Activated CD8-positive, alpha-beta memory T cell treated with anti-CD3 and anti-CD28 coated beads for 1 hour (primary cell): ENCODE data around the gene SQSTM1.

ENCODE experiments used
- DNase-seq, 2 donors: peaks; one replicate each; pipeline ENCODE4 v3.0.0-alpha.2; 2020; ENCODE audit warnings: low read depth in 1 of 2; ENCODE audit errors: extremely low read depth in 1 of 2

SQSTM1 gene

DNA sequence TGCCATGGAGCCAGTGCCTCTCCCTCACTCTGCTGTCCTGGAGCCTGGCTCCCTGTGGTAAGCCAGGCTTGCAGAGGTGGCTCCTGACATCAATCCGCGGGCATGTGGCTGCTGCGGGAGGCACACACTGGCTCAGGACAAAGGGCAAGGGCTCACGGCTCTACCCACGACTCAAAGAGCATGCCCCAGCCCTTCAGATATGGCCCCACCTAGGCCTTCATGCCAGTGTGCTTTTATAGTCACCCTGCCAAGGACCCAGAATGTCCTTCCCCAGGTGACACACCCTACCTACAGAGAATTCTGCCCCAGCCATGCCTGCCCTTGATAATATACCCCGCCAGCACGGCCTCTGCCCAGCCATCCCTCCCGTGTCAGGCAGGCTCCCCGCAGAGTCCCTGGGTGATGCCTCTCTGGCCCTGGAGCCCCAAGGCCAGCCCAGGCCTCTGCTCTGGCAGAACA is 15.6 kb upstream of the SQSTM1 start:
- no peak for DNase-seq

DNA sequence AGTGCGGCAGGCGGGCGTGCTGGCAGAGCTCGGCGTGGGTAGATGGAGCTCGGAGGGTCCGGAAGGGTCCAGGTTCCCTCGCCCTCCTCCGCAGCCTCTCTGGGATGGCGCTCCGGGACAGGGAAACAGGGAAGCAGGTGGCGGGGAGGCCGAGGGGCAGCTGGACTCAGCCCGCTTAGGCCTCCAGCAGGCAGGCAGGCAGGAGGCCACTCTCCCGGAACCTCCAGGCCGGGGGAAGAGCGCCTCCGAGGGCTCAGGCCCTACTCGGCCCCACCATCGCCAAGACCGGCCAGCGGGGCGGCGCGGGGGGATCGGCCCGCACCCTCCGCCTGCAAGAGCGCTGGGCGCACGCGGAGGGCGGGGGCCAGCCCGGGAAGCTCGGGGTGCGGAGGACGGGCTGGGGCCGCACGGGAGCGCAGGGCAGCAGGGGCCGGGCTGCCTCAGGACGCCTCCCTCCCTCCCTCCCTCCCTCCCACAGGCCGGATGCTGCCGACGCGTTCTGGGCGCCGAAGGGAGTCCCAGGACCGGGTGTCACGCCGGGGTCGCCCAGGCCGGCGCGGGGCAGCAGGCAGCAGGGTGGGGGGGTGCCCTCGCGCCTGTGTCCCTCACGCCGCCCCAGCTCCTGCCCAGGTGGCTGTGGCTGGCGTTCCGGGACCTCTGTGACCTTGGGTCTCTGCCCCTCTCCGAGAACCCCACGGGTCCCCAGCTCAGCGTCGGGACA is 15.0 kb upstream of the SQSTM1 start:
- no peak for DNase-seq

DNA sequence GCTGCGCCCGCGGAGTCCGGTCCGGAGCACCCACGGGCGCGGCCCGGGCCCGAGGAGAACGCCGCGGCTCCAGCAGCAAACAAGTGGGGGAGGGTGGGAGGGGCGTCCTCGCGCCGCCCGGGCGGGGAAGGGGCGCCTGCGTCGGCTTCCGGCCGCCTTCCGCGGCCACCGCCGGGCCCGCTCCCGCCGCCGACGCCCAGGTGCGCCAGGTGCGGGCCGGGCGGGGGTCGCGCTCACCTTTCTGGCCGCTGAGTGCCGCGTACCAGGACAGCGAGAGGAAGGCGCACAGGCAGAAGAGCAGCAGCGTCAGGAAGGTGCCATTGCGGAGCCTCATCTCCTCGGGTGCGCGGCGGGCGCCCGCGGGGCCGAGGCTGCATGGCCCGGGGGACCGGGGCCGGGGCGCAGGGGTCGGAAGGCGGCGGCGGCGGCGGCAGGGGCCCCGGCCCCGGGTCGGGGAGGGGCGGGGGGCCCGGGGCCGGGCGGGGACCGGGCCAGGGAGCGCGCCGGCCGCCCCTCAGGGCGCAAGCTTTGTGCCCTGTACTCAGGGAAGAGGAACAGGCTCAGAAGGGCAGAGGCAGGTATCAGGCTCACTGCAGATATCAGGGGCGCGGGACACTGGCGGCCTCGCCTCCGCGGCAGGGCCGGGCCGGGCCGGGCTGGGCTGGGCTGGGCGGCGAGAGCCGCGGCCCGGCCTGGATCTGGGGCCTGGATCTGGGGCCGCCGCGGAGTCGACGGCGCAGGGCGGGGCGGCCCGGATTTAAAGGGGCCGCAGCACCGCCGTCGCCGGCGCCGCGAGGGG is 14.3 kb upstream of the SQSTM1 start, which contains the start of gene MGAT4B:
MGAT4B (minus strand) TSS at position 617 of the 799 bp plus-strand sequence; CDS start at position 334, 283 bp downstream.
- DNase-seq = peak in 1 of 2 donors; percentile 54

DNA sequence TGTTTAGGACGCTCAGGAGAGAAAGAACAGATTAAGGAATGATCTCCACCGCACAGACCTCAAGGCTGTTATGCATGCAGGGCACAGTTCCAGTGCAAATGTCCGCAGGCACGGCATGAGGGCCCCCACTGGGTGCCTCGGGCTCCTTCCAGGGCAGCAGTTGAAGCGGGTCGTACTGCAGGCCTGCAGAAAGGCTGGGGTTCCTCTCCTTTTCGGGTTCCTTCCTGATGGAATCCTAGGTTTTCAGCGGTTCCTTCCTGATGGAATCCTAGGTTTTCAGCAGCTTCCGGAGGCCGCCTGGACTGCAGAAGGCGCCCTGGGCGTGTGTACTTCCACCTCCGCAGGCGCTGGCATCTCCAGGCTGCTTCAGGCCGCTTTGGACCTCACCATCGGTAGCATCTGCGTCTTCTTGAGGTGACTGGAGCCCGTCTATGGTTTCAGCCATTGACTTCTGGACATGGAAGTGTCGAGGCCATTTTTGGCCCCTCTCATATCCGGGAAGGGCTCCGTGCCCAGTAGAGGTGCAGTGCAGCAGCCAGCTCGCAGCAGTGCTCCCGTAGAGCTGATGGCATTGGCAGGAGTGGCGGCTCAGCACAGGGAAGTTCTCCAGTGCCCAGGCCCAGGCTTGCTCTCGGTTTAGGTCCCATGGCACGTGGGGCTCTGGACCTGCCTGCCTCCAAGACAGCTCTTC is 8.4 kb upstream of the SQSTM1 start:
- DNase-seq = no peak

DNA sequence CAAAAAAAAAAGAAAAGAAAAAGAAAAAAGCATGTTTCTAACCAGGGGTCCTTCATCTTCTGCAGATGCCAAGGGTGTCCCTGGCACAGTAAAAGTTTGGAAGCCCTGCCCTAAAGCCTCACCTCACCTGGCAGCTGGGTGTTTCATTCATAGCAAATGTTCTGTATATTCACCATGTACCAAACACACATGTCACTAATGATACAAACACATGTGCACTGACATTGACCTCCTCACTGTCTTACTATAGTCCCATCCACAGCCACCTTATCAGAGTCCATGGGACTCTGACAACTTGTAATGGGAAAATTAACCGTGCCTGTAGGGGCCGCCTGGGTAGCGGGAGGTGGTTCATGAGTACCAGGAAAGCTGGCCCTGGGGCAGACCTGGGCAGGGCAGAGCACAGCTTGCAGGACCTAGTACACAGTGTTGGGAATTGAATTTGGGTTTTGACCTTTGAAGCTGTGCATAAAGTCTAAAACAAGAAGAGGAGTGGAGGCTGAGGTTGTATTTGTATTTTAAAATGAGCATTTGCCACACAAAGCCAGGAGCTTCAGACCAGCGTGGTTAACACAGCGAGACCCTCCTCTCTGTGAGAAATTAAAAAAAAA is 7.6 kb upstream of the SQSTM1 start:
- no peak for DNase-seq

DNA sequence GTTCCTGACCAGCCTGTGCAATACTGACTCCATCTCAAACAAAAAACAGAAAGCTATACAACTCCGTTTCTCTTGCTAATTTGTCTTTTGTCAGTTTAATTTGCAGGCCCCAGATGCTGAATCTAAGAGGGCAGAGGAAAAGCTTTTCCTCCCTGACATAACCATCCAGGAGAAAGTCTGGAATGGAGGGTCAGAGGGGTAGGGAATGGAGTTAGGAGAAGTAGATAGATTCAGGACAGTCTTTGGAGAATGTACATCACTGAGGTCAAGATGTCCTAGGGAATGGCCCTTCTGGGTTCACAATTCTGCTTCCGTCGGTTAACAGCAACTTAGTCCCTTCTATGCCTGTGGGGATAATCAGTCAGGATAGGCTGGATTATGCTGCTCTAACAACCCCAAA is 6.6 kb upstream of the SQSTM1 start:
- no peak for DNase-seq

DNA sequence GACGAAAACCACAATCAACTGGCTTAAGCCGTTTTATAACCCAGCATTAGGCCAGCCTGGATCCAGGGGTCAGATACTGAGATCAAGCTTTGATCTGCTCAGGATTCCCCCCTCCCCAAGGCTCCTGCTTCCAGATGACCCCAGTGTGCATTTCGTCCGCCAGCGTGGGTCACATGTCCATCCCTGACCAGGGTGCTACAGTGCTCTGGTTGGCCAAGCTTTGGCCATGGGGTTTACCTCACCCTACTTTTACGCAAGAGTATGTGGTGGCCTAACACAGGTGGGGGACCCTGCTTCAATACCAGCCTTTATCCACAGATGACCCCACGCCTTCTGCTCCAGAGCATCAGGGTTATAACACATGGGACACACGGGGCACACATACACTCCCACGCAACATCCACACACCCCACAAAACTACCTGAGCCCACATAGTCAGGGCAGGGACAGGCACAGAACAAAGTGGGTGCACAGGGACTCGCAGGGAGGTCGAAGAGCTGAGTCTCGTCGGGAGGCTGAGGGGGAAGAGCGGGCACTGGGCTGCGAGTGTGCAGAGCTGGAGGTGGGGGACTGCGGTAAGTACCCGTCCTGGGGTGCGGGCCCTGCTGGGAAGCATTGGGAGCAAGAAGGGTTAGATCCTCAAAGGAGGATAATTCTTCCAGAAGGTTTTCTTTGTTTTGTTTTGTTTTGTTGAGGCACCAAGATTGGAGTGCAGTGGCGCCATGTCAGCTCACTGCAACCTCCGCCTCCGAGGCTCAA is 5.0 kb upstream of the SQSTM1 start:
- no peak for DNase-seq

DNA sequence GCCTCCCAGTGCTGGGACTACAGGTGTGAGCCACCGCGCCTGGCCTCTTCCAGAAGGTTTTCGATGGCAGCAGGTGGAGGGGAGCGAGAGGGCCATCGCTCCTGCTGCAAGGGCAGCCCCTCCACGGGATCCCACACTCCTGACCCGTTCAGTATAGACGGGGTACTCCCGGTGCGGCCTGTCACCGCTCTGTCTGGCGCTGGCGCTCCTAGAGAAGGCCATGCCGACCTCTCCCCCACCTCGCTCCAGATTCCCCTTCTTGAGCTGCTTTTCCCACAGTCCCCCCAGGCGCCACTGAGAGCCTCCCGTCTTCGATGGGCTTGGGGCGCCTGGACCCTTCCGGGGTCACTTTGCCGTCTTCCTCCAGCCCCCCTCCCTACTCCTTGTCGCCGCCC is 4.3 kb upstream of the SQSTM1 start:
- no peak for DNase-seq

DNA sequence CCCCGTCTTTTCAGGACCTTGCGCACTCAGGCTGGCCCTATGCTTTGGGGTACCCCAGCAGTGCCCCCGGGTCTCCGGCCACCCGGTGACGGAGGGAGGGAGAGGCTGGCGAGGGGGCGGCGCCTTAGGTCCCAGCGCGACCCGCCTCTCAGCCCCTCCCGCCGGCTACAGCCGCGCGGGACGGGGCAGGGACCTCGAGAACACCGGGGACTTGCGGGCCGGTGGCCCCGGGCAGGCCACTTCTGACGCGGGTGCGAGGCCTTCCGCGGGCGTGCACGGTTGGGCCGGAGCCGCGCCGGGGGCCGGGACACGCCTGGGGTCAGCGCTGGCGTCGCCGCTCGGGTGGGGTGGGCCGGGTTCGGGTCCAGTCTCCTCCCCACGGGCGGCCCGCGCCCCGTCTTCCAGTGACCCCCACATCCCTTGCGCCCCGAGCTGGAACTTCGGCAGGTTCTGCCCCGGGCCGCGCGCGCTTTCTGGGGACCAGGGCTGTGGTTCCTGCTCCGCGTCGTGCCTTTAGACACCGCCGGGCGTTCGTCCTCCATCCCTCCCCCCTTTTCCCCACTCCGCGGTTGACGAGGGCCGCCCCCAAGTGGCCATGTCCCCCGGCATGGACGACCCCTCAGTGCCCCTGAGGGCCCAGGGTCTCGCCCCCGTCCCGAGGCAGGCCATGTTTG is 3.8 kb upstream of the SQSTM1 start:
- DNase-seq = no peak

DNA sequence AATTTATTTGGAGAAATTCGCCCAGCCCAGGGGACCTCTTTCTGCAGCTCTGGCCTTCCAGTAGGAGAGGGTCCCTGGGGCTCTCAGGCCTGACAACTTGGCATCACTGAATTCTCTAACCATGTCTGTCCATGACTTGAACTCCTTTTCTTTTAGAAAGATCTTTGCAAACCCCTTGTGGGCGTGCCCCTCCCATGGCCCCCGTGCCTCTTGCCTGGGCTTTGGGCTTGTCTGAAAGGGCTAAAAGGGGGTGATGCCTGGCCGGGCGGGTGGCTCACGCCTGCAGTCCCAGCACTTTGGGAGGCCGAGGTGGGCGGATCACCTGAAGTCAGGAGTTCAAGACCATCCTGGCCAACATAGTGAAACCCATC is 3.2 kb upstream of the SQSTM1 start:
- no peak for DNase-seq

DNA sequence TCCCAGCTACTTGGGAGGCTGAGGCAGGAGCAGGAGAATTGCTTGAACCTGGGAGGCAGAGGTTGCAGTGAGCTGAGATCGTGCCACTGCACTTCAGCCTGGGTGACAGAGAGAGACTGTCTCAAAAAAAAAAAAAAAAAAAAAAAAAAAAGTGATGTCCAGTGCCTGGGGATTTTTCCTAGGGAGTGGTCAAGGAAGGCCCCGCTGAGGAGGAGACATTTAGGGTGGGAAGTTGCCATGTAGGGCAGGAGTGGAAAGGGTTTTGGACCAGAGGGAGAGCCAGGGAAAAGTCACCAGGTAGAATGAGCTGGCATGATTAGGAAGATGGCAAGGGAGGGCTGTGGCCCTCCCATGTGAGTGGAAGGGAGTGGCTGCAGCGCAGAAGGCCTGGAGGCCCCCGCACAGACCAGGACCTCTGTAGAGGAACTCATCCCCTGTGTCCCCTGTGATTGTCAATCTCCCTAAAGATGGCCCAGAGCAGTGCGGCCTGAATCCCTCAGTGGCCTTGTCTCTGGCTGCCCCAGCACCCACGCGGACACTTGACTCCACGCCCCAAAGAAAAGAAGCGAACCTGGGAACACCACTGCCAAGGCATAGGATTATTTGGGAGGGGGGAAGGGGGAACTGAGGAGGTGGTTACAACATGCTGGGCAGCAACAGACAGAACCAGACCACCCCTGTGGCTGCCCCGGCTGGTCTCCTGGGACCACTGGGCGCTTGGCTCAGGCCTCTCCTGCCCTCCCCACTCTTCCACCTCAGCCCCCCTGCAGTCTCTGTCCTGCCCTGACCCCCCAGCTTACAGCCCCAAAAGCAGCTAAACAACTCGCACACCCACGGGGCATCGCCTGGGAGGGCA is 2.6 kb upstream of the SQSTM1 start:
- no peak for DNase-seq

DNA sequence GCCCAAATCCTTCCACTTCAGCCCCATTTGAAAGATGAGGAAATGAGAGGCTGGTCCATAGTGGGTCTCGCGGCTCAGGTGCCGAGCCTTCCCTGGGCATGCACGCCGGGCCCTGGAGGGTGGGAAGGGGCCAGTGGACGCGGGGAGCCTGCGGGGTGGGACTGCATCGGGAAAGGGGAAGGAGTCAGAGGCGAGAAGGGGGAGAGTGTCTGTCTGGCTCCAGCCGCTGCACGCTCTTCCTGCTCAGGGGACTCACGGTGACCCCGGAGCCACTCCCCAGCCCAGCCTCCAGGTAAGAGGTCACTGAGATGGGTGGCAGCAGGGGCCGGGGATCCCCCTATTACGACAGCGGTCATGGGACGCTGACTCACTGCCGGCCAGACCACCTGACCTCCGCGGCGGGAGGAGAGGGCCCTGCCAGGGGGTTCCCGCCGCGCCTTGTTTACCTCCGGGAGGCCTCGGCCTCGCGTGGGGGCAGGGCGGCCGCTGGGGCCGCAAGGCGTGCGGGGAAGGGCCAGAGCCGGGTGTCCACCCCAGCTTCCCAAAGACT is 1.9 kb upstream of the SQSTM1 start:
- DNase-seq = peak; percentile 66 to 79

DNA sequence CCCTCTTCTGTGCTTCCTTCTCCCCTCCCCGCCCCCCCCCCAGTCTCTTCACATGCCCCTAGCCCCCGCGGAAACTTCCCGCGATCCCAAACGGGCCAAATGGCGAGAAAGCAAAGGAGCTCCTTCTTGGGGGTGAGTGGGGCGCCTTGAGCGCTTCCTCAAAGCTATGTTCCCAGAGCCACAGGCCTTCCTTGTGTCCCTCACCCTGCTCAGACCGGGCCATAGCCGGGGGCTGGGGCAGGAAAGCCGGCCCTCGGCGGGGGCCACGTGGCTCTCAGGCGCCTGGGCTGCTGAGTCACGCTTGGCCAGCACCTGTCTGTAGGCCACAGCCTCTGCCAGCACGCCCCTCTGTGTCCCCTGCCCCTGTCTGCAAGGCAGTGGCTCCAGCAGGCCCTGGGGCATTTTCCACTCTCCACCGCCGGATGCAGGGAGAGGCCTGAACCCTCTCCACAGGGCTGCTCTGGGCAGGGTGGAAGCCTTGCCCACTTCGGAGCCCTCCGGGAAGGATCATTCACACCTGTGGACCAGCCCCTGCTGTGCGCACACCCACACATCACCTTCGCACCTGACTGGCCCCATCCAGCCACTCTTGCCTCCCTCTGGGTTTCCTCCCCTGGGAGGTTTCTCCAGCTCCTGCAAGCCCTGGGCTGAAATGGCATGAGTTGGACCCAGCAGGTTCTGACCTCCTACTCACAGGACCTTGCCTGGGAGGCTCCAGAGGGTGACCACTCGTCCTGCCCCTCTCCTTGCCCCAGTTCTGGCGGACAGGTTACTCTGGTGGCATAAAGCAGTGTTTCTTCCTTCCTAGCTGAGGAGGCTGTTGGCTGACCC is 1.2 kb upstream of the SQSTM1 start:
- no peak for DNase-seq

DNA sequence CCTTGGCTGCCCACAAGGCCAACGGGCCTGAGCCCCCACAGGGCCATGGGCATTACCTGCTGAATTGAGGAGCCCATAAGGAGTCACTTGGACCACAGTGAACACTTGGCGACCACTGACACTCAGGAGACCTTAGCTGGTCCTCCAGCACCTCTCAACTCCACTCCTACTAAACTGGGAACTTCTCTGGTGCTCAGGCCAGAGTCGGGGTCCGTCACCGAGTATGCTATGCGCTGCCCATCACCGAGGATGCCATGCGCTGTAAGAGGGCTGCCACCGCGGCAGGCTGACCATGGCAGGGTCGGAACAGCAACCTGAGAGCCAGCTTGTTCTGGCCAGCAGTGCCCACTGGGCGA is 600 bp upstream of the SQSTM1 start:
- no peak for DNase-seq

DNA sequence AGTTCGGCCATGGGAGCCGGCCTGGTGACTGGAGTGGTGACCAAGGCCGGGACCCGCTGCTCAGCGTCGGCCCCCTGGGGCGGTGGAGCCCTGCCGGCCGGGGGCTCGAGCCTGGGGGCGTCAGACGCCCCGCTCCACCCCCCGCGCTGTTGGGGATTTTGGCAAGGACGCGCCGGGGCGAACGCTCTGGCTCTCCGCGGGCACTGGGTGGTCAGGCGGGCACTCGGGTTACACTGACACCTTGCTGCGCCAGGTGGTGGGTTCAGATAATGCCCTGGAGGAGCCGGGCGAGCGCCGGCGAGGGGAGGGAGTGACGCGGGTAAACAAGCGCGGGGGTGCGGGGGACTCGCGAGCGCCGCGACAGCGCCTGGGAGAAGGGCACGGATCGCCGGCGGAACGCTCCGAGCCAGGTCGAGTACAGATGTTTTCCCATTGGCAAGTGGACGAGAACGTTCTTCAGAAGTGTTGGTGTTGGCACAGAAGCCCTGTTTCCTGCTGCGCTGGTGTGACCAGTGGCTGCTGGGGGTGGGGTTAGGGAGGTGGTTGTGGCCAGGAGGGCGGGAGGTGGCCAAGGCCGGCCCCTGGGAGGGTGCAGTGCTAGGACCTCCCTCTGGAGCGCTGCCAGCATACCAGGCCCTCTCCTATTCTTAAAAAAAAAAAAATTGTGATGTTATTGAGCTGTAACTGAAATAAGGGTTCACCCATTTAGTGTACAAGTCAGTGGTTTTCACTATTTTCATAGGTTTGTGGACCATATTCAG is 773 bp downstream of the SQSTM1 start:
- peak; percentile 62 to 72 for DNase-seq

DNA sequence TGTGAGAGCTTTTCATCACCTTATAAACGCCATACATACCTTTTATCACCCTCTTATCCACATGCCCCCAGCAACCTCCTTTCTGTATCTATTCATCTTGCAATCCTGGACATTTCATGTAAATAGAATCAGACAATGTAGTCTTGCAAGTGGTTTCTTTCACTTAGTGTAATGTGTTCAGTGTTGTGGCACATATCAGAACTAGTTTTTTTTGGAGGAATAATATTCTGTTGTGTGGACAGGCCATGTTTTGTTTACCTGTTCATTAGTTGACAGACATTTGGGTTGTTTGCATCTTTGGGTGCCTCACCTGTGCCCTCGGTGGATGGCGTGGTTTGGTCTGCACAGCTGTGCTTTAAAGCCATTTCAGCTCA is 1.3 kb downstream of the SQSTM1 start:
- no peak for DNase-seq

DNA sequence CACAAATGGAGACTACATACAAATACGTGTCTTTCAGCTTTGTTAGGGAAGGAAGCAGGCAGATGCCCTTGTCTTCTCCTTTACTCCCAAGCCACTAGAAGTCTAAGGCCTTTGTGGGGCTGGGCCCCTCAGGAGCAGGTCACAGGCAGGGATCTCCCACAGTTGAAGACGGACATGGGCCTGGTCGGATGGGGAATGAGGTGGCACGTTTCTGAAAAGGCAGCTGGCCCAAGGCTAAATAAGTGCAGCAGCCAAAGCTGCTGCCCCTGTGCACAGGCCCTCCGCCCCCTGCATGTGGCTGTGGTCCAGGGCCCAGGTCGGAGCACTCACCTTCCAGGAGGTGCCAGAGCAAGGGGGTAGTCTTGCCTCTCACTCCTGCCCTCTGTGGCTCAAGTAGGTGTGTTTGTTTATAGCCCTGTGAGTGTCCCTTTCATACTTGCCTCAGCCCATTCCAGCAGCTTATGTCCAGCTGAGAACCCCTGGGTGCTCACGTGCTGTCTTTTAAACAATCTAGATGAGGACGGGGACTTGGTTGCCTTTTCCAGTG is 1.8 kb downstream of the SQSTM1 start:
- no peak for DNase-seq
